GM18867 (cell line): ENCODE measurements around the gene FOSL1.

Experiments used
- ATAC-seq: cut with Tn5 transposase; IDR thresholded peaks from one replicate; pipeline ENCODE4 v1.9.1; 2021; ENCODE audit warnings: mild to moderate bottlenecking, moderate library complexity; ENCODE audit not compliant: unreplicated experiment

FOSL1 gene

DNA sequence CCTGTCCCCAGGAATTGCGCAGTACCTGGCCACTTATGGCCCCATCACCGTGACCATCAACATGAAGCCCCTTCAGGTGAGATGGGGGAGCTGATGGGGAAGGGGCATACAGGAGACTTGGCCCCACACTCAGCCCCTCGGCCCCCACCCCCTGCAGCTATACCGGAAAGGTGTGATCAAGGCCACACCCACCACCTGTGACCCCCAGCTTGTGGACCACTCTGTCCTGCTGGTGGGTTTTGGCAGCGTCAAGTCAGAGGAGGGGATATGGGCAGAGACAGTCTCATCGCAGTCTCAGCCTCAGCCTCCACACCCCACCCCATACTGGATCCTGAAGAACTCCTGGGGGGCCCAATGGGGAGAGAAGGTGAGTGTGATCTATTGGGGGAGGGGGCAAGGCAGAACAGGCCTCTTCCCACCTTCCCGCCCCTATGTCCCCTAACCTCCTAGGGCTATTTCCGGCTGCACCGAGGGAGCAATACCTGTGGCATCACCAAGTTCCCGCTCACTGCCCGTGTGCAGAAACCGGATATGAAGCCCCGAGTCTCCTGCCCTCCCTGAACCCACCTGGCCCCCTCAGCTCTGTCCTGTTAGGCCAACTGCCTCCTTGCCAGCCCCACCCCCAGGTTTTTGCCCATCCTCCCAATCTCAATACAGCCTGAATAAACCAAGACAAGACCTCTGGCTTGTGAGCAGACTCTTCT lies 17.0 kb downstream of the FOSL1 start:
- no peak for ATAC-seq

DNA sequence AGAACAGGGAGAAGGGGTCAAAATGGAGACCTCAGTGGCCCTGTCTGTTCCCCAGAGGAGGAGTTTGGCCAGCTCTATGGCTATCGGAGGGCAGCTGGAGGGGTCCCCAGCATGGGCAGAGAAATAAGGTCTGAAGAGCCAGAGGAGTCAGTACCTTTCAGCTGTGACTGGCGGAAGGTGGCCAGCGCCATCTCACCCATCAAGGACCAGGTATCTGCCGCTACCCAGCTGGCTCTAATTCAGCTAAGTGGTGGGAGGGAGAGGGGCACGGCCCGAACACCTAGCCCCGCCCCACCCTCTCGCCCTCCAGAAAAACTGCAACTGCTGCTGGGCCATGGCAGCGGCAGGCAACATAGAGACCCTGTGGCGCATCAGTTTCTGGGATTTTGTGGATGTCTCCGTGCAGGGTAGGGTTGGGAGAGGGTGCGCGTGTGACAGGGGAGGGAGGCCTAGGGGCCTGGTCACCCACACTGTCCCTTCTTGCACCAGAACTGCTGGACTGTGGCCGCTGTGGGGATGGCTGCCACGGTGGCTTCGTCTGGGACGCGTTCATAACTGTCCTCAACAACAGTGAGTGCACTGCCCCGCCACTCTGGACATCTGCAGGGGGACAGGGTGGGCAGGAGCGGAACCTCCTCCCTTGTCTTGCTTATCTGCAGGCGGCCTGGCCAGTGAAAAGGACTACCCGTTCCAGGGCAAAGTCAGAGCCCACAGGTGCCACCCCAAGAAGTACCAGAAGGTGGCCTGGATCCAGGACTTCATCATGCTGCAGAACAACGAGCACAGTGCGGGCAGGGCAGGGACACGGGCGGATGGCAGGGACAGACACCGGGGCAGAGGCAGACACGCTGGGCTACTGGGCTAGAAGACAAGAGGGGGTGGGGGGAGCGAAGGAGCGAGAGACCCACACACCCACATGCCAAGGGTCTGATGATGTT lies 17.8 kb downstream of the FOSL1 start:
- no peak for ATAC-seq

DNA sequence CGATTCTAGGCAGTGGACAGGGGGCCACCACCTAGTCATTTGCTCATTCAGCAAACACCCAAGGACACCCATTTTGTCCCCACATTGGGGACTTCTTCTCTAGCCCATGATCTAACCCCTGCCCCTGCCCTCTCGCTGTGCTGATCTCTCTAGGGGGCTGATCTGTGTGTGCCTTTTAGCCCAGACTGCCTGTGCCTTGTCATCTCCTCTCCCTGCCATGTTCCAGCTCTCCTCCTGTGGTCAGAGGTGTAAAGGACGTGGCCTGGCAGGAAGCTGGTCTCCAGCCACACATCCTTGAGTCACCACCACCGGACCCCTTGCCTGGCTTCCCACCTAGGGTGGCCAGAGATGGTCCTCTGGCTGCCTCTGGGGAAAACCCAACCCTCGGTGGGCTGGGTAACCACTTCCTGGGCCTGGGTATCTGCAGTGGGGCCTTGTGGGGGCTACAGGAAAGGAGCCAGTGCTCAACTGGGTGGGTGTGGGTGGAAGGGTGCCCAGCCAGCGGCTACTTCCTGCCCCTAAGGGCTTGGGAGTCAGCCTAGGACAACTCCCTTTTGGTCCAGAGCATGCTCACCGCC lies 19.3 kb downstream of the FOSL1 start:
- ATAC-seq, result no peak

DNA sequence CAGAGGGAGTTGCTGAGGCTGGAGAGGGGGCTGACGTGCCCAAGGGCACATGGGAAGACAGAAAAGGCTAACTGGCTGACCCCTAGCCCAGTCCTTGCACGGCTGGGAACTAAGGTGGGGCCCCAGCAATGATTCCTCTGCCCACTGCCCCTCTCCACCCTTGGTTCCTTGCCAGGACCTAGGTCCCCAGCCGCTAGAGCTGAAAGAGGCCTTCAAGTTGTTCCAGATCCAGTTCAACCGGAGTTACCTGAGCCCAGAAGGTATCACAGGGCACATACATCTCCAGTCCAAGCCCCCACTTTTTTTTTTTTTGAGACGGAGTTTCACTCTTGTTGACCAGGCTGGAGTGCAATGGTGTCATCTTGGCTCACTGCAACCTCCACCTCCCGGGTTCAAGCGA lies 20.2 kb downstream of the FOSL1 start:
- ATAC-seq, result no peak

DNA sequence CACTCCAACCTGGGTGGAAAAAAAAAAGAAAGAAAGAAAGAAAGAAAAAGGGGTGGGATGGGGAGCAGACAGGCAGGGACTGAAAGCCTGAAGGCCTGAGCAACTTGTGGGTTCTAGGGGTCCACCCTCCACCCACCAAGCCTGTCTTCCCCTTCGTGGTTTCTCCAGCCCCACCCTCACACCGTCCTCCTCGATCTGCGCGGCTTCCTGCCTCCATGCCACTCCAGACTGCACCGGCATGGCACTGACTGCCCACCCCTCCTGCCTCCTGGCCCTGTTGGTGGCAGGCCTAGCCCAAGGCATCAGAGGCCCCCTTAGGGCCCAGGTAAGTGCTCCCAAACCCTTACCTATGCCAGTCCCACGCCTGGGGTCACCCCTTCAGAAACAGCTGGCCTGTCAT lies 20.6 kb downstream of the FOSL1 start, which contains the start of gene CTSW:
Gene CTSW (plus strand): TSS at position 221 of the 400 bp plus-strand sequence. CDS start 18 bp downstream, at position 239.
- ATAC-seq, result no peak

DNA sequence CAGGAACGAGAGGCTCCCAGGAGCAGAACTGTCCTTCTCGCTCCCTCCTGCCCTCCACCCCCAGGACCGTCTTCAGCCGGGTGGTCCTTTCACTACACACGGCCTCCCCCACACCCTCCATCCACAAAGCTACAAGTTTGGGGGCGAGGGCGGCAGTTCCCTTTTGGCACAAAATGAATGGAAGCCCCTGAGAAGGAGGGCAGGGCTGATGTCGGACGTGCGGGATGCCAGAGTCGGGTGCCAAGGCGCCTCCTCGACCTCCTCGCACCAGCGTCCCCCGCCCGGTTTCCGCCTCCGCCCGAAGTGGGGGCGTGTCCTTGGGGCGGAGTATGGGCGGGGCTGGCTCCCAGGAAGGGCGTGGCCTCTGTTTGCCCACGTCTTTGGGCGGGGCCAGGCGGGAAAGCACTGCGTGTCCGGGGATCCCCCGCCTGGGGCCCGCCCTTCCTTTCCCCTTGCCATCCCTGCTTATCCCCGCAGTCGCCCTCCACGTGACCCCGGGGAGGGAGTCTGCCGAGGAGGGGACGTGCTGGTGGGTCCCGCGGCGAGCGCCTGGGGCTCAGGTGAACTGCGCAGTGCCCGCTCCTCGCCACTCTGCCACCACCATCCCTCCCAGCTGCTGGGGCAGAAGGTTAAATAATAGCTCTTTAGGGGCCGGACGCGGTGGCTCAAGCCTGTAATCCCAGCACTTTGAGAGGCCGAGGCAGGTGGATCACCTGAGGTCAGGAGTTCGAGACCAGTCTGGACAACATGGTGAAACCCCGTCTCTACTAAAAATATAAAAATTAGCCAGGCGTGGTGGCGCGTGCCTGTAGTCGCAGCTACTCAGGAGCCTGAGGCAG lies 26.7 kb downstream of the FOSL1 start:
- peak; percentile 82 for ATAC-seq

DNA sequence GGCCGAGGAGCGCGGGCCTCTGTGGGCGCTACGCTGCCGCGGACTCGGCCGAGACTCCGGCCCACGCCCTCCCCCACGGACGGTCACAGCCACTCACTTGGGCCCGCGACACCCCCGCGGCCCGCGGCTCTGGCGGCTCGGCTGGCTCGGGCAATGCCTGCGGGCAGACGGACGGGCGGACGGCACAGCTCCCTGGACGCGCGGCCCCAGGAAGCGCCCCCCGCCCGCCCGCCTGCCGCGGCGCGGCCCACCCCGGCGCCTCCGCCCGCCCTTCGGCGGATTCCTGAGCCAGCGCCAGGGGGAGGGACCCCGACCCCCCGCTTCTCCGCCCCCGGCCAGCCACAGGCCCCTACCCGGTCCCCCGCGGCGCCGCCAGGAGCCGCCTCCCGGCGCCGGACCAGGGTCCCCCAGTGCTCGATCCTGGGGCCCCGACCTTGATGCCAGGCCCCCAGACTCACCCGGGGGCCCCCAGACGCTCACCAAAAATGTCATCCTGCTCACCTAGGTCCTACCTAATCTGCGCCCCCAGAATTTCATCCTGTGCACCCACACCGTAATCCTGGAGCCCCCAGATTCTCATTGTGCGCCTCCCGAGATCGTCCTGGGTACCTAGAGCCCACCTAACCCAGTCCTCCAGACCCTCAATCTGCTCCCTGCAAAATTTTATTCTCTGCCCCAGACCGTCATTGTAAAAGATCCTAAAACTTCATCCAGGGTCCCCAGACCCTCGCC lies 27.4 kb downstream of the FOSL1 start, which contains the start of gene EFEMP2:
Gene EFEMP2 (minus strand): TSS at position 215 of the 732 bp plus-strand sequence. CDS start 446 bp downstream, outside the sequence.
- no peak for ATAC-seq

DNA sequence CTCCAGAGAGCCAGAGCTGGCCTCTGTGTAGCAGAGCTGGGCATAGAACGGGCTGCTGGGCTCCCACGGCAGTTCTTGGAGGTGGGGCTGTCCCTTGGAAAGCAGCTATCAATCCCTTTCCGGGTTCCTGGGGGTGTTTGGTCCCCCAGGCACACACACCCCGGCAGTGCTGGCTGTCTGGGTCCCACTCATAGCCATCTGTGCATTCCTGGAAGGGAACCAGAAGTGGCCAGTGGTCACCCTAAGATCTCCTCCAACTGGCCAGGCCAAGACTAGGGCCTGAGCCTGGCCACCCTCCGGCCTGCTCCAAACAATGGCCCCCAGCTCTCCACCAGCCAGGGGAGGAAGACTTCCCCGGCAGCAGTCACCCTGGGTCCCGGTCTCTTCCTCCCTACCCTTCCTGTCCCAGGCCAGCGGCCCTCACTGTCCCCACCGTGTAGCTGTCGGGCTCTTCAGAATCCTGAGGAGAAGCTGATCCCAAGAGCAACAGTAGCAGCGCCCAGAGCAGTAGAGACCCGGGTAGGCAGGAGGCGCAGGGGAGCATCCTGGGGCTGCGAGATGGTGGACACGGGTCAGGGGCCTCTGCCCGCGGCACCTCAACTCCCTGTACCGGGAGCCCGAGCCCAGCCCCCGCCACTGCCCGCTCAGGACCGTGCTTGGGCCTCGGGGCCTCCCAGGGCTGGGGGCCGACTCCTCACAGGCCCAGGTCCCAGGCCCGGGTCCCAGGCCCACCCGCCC lies 28.2 kb downstream of the FOSL1 start:
- no peak for ATAC-seq

DNA sequence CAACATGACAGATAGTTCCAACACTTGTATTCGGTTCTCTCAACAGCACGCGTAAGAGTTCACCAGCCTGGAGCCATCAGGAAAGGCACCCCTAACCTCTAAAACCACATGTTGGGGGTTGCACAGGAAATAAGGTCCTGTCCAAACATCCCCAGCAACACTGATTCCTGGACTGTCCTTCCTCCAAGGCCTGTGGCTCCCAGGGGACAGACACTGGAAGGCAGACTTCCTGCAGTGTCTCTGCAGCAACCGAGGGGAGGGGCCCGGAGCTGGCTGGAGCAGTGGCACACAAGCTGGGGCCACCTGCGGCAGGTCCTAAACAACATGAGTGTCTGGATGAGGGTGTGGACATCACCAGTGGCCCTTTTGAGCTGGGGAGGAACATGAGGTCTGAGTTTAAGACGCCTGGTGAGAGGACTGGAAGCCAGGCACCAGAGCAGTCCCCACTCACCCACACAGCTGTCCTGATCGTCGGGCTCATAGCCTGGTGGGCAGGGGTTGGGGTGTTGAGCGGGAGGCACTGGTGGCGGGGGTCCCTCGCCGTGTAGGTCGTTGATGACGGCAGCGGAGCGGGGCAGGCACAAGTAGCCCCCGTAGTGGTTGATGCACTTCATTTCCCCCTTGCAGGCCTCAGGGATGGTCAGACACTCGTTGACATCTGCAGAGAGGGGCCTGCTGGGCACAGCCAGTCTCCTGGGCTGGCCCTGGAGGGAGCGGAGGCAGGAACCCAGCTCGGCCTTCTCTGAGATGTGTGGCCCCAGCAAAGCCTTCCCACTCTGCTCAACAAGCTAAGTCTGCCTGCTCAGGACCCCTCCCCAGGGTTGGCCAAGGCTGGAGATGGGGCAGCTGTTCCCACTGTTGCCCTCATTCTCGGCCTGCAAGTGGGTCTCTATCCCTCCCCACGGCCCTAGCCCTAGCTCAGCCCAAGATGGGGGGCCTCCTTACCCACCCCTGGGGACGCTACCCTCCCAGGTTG lies 29.2 kb downstream of the FOSL1 start:
- ATAC-seq, result no peak

DNA sequence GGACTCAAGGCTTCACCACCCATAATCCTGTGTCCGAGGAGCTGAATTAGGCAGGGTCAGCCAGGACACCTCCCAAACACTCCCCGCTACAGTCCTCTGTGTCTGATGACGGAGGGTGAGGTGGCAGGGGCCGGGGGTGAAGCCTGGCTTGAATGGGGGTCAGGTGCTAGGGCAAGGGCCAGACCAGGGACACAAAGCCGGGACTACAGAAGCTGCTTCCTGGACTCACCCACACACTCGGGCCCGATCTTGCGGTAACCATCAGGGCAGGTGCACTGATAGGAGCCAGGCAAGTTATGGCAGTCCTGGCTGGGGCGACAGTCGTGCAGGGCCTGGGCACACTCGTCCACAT lies 29.9 kb downstream of the FOSL1 start:
- no peak for ATAC-seq

DNA sequence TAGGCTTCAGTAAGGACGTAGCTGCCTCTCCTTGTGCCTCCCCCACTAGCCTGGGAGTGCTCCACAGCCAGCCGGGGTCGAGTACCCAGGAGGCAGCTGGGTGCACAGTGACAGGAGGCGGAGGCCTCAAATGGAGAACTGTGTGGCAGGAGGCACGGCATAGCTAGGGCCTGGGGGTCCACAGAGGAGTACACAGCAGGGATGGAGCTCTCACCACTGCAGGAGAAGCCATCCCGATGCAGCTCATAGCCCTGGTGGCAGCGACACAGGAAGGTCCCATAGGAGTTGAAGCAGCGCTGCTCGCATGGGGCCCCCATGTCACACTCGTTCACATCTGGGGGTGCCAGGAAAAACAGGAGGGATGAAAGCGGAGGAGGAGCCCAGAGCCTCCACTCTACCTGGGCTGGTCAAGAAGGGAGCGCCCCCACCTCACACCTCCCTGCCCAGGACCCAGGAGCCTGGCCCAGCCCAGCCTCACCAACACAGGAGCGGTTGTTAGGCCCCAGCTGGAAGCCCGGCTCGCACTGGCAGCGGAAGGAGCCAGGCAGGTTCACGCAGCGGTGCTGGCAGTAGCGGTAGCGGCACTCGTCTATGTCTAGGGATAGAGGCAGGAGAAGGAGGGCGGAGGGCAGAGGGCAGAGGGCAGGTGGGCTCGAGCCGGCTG lies 30.4 kb downstream of the FOSL1 start:
- ATAC-seq, result no peak

DNA sequence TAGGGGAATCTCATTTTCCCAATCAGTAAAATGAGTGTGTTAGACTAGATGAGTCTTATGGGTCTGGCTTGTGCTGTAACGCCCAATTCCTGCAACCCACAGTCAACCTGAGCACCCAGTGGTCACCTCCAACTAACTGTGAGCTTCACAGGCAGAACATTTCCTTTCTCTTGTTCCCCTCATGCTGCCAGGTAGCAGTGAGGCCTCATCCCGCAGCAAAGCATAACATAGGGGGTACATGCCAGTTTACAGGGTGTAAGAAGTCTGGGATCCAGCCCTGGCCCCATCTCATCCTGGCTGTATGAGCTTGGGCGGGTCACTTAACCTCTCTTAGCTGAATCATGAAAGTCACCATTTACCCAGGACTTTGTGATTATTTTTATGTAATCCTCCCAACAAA lies 31.3 kb downstream of the FOSL1 start:
- ATAC-seq, result no peak

DNA sequence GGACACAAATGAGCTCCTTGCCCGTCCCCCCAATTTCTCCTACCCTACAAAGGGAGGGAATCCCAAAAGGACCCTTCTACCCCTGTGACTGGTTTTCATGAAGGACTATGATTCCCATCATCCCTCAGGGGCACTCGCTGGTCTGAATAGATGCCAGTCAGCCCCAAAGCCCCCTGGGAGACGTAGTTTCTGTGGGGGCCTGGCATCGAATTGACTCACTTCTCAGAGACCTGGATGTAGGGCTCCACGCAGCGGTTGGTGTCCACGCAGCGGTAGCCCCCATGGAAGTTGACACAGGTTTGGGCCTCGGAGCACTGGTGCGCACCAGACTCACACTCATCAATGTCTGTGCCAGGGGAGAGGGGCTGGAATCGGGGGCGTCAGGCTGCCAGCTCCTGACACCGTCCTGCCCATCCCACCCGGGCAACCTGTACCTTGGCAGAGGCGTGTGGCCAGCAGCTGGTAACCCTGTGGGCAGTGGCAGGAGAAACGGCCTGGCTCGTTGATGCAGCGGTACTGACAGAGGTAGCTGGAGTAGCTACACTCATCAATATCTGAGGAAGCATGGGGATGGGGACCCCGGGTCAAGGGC lies 32.0 kb downstream of the FOSL1 start:
- no peak for ATAC-seq

DNA sequence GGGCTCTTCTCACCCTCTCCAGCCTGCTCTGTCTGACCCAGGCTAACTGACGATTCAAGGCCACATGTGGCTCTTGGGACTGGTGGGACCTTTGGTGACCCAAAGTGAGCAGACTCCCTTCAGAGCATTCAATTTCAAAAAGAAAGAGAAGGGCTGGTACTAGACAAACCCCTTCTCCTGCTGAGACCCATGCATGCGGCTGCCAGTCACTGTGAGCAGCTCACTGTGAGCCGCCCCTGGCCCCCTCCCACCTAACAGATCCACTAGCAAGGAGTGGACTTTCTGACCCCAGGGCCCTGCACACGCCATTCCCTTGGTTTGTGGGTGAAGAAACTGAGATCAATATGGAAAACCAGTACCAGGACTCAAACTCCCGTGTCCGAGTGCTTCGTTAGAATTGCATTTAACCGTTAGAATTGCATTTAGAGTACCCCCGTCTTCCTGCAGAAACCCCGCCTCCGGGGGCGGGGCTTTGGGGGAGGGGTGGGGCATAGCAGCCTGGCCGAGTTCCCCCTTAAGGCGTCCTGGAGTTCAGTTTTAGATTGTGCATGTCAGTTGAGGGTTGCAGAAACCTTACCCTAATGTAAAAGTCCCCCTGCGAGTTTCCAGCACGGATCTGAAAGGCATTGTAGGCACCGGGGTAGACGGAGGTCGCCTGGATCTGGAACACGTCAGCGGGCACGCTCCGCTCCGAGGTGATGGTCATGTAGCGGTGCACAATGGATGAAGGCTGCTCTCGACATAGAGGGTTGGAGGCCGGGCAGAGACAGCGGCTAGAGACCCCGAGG lies 32.7 kb downstream of the FOSL1 start:
- no peak for ATAC-seq

DNA sequence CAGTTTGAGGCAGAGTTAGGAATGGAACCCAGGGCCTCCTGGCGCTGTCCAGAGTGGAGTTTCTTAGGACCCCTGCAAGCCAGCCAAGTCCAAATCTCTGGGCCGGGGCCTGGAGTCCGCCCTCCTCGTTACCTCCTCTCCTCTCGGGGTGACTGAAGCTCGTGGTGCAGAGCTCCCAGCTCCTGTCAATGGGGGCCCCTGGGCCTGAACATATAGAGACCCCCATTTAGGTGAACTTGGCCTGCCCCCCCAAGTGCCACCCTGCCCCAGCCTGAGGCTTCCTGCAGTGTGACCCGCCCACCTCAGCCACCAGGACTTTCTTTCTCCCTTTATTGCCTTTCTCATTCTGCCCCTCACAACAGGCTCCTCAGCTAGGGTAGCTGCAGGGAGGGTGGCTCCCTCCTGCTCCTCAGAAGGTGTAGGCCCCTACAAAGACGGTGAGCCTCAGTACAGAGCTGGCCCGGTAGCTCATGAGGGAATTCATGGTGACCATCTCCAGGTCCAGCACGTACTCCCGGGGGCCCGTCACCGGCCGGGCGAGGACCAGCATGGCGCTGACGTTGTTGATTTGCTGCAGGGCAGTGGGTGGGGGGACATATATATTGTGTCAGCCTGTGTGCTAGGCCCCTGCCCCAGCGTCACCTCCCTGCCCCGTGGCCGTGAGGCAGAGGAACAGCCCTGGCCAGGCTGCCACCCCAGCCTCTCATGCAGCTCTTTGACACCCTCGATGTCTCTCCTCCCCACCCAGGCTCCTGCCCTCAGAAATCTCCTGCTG lies 33.5 kb downstream of the FOSL1 start:
- no peak for ATAC-seq
